GM23338 (cell line): Measurements from ENCODE around the gene PER3. TPM values are rescaled to one million over a fixed set of nuclear protein-coding genes. Genes with fewer than 3 reads are reported as not detected.

Experiments used
- ATAC-seq: fragments of 200-7000 bp; cut with Tn5 transposase; 3 replicates; pipeline ENCODE4 v1.9.1; 2020
- DNase-seq: peaks from one replicate; pipeline ENCODE4 v3.0.0-alpha.2; 2015; ENCODE audit warnings: low spot score
- H2AFZ ChIP-seq: fragments of 200-600 bp; sonication (generic); 2 replicates; pipeline ENCODE4 v1.8.0; 2016; ENCODE audit warnings: antibody characterized with exemption, mild to moderate bottlenecking, moderate library complexity
- H3F3A ChIP-seq: fragments of 200-600 bp; sonication (generic); replicated peaks from 2 replicates; pipeline ENCODE4 v1.8.0; 2017; ENCODE audit warnings: antibody characterized with exemption, mixed run types, low read depth
- H3K27ac ChIP-seq: fragments of 200-600 bp; sonication (generic); 2 replicates; pipeline ENCODE4 v1.6.1; 2016; ENCODE audit warnings: low read depth
- H3K27me3 ChIP-seq: fragments of 200-600 bp; sonication (generic); 2 replicates; pipeline ENCODE4 v1.8.0; 2016; ENCODE audit warnings: mild to moderate bottlenecking, mixed run types, moderate library complexity; ENCODE audit not compliant: insufficient read depth
- H3K36me3 ChIP-seq: fragments of 200-600 bp; sonication (generic); 2 replicates; pipeline ENCODE4 v1.8.0; 2016; ENCODE audit warnings: mild to moderate bottlenecking; ENCODE audit not compliant: insufficient read depth
- H3K4me1 ChIP-seq: fragments of 200-600 bp; sonication (generic); 2 replicates; pipeline ENCODE4 v1.8.0; 2016; ENCODE audit warnings: mild to moderate bottlenecking, moderate library complexity; ENCODE audit not compliant: insufficient read depth
- H3K4me2 ChIP-seq: fragments of 200-600 bp; sonication (generic); 2 replicates; pipeline ENCODE4 v1.7.1; 2017; ENCODE audit warnings: mixed run types
- H3K4me3 ChIP-seq: fragments of 200-600 bp; sonication (generic); 2 replicates; pipeline ENCODE4 v1.6.1; 2016; ENCODE audit warnings: mixed run types
- H3K79me2 ChIP-seq: fragments of 200-600 bp; sonication (generic); replicated peaks from 2 replicates; pipeline ENCODE4 v1.8.0; 2017; ENCODE audit warnings: mild to moderate bottlenecking; ENCODE audit not compliant: insufficient read depth
- H3K9me2 ChIP-seq: fragments of 200-600 bp; sonication (generic); 2 replicates; pipeline ENCODE4 v1.8.0; 2017; ENCODE audit not compliant: insufficient read depth
- H4K20me1 ChIP-seq: fragments of 200-600 bp; sonication (generic); replicated peaks from 2 replicates; pipeline ENCODE4 v1.8.0; 2017; ENCODE audit warnings: mild to moderate bottlenecking; ENCODE audit not compliant: insufficient read depth
- H3K27ac Mint-ChIP-seq: 2 replicates; pipeline ENCODE4 v1.8.0; 2020; ENCODE audit warnings: inconsistent platforms, mild to moderate bottlenecking, moderate library complexity, mixed read lengths
- H3K27me3 Mint-ChIP-seq: 3 replicates; pipeline ENCODE4 v1.8.0; 2022; ENCODE audit warnings: low read depth, mild to moderate bottlenecking, moderate library complexity, mixed read lengths, inconsistent platforms; ENCODE audit not compliant: insufficient read depth, poor library complexity
- H3K36me3 Mint-ChIP-seq: 3 replicates; pipeline ENCODE4 v1.8.0; 2021; ENCODE audit warnings: low read depth, mild to moderate bottlenecking, inconsistent platforms, moderate library complexity, mixed read lengths
- H3K4me1 Mint-ChIP-seq: 3 replicates; pipeline ENCODE4 v1.8.0; 2020; ENCODE audit warnings: mild to moderate bottlenecking, inconsistent platforms, mixed read lengths
- H3K4me3 Mint-ChIP-seq: 3 replicates; pipeline ENCODE4 v1.8.0; 2021; ENCODE audit warnings: moderate library complexity, mild to moderate bottlenecking, inconsistent platforms, mixed read lengths
- H3K9me3 Mint-ChIP-seq: 3 replicates; pipeline ENCODE4 v1.8.0; 2020; ENCODE audit warnings: moderate library complexity, mild to moderate bottlenecking, inconsistent platforms, mixed read lengths
- CTCF ChIP-seq, 2 experiments: fragments of 200-600 bp in 1 of 2; sonication (generic) in 1 of 2; conservative IDR thresholded peaks; 2 replicates each; pipeline versions ENCODE4 v1.5.1 to v1.6.1; 2016 to 2017; ENCODE audit warnings: antibody characterized with exemption in 2 of 2, low read depth in 2 of 2, mild to moderate bottlenecking in 2 of 2, moderate library complexity in 1 of 2
- EZH2phosphoT487 ChIP-seq: fragments of 200-600 bp; sonication (generic); IDR thresholded peaks from one replicate; pipeline ENCODE4 v1.8.1; 2018; ENCODE audit warnings: antibody characterized with exemption; ENCODE audit not compliant: unreplicated experiment
- POLR2AphosphoS5 ChIP-seq: IDR thresholded peaks from 2 replicates; pipeline ENCODE4 v1.6.1; 2016; ENCODE audit warnings: antibody characterized with exemption, low read depth
- REST ChIP-seq: IDR thresholded peaks from one replicate; pipeline ENCODE4 v1.6.1; 2018; ENCODE audit warnings: antibody characterized with exemption; ENCODE audit not compliant: unreplicated experiment
- STAT1 ChIP-seq: IDR thresholded peaks from one replicate; pipeline ENCODE4 v1.6.1; 2016; ENCODE audit warnings: antibody characterized with exemption; ENCODE audit not compliant: unreplicated experiment
- ZNF331 ChIP-seq: fragments of 250-450 bp; sonication (Bioruptor Pico); IDR thresholded peaks from 2 replicates; pipeline ENCODE4 v1.5.0; 2020; ENCODE audit warnings: low read depth, mild to moderate bottlenecking, moderate library complexity
- polyA plus RNA-seq: library from polyadenylated mRNA; unstranded; fragments of >200 nt; fragmentation: Nextera tagmentation; extraction: Ambion mirVana; gene quantifications from 2 replicates; pipeline ENCODE4 v1.2.1, GENCODE V29; 2016
- total RNA-seq: library from RNA; depleted of rRNA; stranded (reverse); fragments of >200 nt; shearing (Covaris generic); gene quantifications from 2 replicates; pipeline ENCODE4 v1.2.3, GENCODE V29; 2014
- TF ChIP-seq, protein P1 (sequence below): fragments of 250-450 bp; sonication (Bioruptor Pico); IDR thresholded peaks from 2 replicates; pipeline ENCODE4 v1.5.0; 2020; ENCODE audit warnings: mild to moderate bottlenecking, moderate library complexity
- TF ChIP-seq, protein P2 (sequence below): IDR thresholded peaks from 2 replicates; pipeline ENCODE4 v1.6.1; 2016; ENCODE audit warnings: antibody characterized with exemption

The PER3 gene
- total and polyA plus RNA-seq, 2 experiments from 2014 or later, result 6.1 to 16.4 TPM

DNA sequence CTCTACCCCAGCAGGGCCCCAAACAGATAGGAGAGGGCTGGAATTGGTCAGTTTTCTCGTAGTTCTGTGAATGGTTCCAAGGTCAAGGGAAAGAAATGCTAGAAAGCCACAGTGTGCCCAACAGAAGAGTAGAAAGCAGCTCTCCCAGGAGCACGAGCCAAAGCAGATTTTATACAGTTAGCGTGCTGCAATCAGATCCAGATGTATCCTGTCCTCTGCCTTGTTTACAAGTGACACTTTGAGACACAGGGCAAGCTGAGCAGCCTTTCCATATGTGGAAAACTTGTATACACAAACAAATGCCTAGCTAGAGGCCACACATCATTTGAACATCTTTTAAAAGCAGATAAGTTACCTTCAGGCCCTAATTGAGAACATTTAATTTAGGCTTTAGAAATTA, 6.5 kb upstream of the PER3 start (continued):
- TF ChIP-seq, protein P1, sequence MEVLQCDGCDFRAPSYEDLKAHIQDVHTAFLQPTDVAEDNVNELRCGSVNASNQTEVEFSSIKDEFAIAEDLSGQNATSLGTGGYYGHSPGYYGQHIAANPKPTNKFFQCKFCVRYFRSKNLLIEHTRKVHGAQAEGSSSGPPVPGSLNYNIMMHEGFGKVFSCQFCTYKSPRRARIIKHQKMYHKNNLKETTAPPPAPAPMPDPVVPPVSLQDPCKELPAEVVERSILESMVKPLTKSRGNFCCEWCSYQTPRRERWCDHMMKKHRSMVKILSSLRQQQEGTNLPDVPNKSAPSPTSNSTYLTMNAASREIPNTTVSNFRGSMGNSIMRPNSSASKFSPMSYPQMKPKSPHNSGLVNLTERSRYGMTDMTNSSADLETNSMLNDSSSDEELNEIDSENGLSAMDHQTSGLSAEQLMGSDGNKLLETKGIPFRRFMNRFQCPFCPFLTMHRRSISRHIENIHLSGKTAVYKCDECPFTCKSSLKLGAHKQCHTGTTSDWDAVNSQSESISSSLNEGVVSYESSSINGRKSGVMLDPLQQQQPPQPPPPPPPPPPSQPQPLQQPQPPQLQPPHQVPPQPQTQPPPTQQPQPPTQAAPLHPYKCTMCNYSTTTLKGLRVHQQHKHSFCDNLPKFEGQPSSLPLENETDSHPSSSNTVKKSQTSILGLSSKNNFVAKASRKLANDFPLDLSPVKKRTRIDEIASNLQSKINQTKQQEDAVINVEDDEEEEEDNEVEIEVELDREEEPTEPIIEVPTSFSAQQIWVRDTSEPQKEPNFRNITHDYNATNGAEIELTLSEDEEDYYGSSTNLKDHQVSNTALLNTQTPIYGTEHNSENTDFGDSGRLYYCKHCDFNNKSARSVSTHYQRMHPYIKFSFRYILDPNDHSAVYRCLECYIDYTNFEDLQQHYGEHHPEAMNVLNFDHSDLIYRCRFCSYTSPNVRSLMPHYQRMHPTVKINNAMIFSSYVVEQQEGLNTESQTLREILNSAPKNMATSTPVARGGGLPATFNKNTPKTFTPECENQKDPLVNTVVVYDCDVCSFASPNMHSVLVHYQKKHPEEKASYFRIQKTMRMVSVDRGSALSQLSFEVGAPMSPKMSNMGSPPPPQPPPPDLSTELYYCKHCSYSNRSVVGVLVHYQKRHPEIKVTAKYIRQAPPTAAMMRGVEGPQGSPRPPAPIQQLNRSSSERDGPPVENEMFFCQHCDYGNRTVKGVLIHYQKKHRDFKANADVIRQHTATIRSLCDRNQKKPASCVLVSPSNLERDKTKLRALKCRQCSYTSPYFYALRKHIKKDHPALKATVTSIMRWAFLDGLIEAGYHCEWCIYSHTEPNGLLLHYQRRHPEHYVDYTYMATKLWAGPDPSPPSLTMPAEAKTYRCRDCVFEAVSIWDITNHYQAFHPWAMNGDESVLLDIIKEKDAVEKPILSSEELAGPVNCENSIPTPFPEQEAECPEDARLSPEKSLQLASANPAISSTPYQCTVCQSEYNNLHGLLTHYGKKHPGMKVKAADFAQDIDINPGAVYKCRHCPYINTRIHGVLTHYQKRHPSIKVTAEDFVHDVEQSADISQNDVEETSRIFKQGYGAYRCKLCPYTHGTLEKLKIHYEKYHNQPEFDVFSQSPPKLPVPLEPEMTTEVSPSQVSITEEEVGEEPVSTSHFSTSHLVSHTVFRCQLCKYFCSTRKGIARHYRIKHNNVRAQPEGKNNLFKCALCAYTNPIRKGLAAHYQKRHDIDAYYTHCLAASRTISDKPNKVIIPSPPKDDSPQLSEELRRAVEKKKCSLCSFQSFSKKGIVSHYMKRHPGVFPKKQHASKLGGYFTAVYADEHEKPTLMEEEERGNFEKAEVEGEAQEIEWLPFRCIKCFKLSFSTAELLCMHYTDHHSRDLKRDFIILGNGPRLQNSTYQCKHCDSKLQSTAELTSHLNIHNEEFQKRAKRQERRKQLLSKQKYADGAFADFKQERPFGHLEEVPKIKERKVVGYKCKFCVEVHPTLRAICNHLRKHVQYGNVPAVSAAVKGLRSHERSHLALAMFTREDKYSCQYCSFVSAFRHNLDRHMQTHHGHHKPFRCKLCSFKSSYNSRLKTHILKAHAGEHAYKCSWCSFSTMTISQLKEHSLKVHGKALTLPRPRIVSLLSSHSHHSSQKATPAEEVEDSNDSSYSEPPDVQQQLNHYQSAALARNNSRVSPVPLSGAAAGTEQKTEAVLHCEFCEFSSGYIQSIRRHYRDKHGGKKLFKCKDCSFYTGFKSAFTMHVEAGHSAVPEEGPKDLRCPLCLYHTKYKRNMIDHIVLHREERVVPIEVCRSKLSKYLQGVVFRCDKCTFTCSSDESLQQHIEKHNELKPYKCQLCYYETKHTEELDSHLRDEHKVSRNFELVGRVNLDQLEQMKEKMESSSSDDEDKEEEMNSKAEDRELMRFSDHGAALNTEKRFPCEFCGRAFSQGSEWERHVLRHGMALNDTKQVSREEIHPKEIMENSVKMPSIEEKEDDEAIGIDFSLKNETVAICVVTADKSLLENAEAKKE (CRISPR knock-in tag), result no peak
- TF ChIP-seq POLR2AphosphoS5 (no peak), EZH2phosphoT487 (no peak), CTCF (conservative IDR thresholded peaks at IDR 0.05; ENCODE audit: low read depth in 2 of 2) (no peak), STAT1 (no peak)
- TF ChIP-seq, protein P2, sequence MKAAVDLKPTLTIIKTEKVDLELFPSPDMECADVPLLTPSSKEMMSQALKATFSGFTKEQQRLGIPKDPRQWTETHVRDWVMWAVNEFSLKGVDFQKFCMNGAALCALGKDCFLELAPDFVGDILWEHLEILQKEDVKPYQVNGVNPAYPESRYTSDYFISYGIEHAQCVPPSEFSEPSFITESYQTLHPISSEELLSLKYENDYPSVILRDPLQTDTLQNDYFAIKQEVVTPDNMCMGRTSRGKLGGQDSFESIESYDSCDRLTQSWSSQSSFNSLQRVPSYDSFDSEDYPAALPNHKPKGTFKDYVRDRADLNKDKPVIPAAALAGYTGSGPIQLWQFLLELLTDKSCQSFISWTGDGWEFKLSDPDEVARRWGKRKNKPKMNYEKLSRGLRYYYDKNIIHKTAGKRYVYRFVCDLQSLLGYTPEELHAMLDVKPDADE, result no peak

GRCh38 chr1:7778133-7778628, 5.9 kb upstream of the PER3 start:
- peaks cover 32% of the 10 kb centered on the region for H3K79me2 ChIP-seq
- H3K27ac Mint-ChIP-seq, result no peak overlapping the region
- H2AFZ ChIP-seq, result no peak overlapping the region
- H3K9me2 ChIP-seq, result no peaks in the 10 kb centered on the region
- H3K4me1 ChIP-seq, result 0 out of 2 replicates have a peak, but pooled peaks cover 4% of the 10 kb centered on the region
- no peak for DNase-seq
- H3K27me3 ChIP-seq, result no peaks in the 10 kb centered on the region
- no peaks in the 10 kb centered on the region for H3K4me1 Mint-ChIP-seq
- H3K9me3 Mint-ChIP-seq, result no peaks in the 10 kb centered on the region
- no peak for ATAC-seq
- H4K20me1 ChIP-seq, result peaks cover 6% of the 10 kb centered on the region
- H3K4me2 ChIP-seq, result no peak overlapping the region
- peaks cover 57% of the 10 kb centered on the region for H3K36me3 Mint-ChIP-seq
- no peak overlapping the region for H3K4me3 Mint-ChIP-seq
- peaks cover 27% of the 10 kb centered on the region for H3K36me3 ChIP-seq
- no peaks in the 10 kb centered on the region for H3F3A ChIP-seq
- H3K27ac ChIP-seq, result no peak overlapping the region
- peaks cover 4% of the 10 kb centered on the region for H3K27me3 Mint-ChIP-seq
- H3K4me3 ChIP-seq, result no peak overlapping the region
- TF ChIP-seq POLR2AphosphoS5 (no peak), REST (no peak), ZNF331 (CRISPR knock-in tag) (no peak), STAT1 (no peak), CTCF (conservative IDR thresholded peaks at IDR 0.05; ENCODE audit: low read depth in 2 of 2) (no peak)
